ENCODE results near the gene DLX3.

The DLX3 gene

GRCh38 chr17:49944273-49944870 lies 50.7 kb downstream of the DLX3 start:
- Histone ChIP-seq H3K9me3 (ENCODE audit: control insufficient read depth, insufficient read depth, low read length) (no peaks in the 10 kb centered on the region), H3K4me3 (ENCODE audit: low read depth, low read length) (no peak overlapping the region), H3K36me3 (ENCODE audit: control insufficient read depth, insufficient read depth, low read length) (no peaks in the 10 kb centered on the region), H3K27me3 (ENCODE audit: control insufficient read depth, insufficient read depth, low read length) (peaks cover 18% of the 10 kb centered on the region), H3K9ac (ENCODE audit: low read depth, low read length) (peak overlapping the region; percentile 24), H3K4me1 (ENCODE audit: control insufficient read depth, insufficient read depth, low read length) (no peaks in the 10 kb centered on the region)

- Histone ChIP-seq H3K9ac (ENCODE audit: low read depth, low read length) (no peak overlapping the region), H3K4me1 (ENCODE audit: control insufficient read depth, insufficient read depth, low read length) (no peaks in the 10 kb centered on the region), H3K9me3 (ENCODE audit: control insufficient read depth, insufficient read depth, low read length) (no peaks in the 10 kb centered on the region), H3K27me3 (ENCODE audit: control insufficient read depth, insufficient read depth, low read length) (peaks cover 20% of the 10 kb centered on the region), H3K36me3 (ENCODE audit: control insufficient read depth, insufficient read depth, low read length) (no peaks in the 10 kb centered on the region), H3K4me3 (ENCODE audit: low read depth, low read length) (no peak overlapping the region)
Measured at GRCh38 chr17:49942947-49943346, 52.1 kb downstream of the DLX3 start.

GRCh38 chr17:49941427-49941826 lies 53.6 kb downstream of the DLX3 start:
- no peak overlapping the region for H3K9ac ChIP-seq (ENCODE audit: low read depth, low read length)
- peaks cover 20% of the 10 kb centered on the region for H3K27me3 ChIP-seq (ENCODE audit: control insufficient read depth, insufficient read depth, low read length)
- no peak overlapping the region for H3K4me3 ChIP-seq (ENCODE audit: low read depth, low read length)
- no peaks in the 10 kb centered on the region for H3K4me1 ChIP-seq (ENCODE audit: control insufficient read depth, insufficient read depth, low read length)
- H3K9me3 ChIP-seq (ENCODE audit: control insufficient read depth, insufficient read depth, low read length), result no peaks in the 10 kb centered on the region
- no peaks in the 10 kb centered on the region for H3K36me3 ChIP-seq (ENCODE audit: control insufficient read depth, insufficient read depth, low read length)

Data from iPS-15b (cell line).